ELF-1 (cell line): ENCODE data around the gene ESF1.
"Not testable (repeated sequence)": the region's sequence is repeated elsewhere in the genome, so short reads cannot be mapped to it uniquely, and the experiment has no call there.

ENCODE experiments used
- DNase-seq: peaks from one replicate; pipeline ENCODE4 v3.0.0-alpha.2; 2016; ENCODE audit warnings: low read depth, low spot score

ESF1 gene

DNA sequence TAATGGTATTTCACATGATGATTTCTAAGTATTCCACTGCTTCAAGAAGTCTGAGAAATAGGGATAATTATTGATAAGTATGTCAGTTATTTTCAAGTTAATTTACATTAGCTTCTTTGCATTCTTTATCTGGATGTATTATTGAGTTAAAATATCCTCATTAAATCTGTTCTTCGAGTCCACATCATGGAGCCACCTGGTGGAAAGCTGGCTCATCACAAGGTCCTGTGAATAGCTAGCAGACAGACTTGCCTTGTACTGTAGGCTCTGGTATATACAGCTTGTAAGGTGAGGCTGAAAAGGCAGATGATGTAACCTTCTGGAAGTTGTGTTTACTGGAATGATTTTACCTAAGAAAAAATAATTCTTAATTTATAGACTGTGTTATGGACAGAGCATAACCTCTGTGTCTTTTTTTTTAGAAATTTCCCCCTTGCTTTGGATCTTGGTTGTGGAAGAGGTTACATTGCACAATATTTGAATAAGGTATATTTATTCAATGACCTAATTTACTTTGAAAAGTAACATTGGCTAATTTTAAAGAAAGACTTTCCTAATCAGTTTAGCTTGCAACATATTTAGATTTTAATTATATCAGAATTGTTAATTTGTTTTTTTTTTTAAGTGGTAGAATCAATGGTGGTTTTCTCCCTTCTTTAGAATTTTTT, 3.6 kb upstream of the ESF1 start:
- peak; percentile 24 for DNase-seq

DNA sequence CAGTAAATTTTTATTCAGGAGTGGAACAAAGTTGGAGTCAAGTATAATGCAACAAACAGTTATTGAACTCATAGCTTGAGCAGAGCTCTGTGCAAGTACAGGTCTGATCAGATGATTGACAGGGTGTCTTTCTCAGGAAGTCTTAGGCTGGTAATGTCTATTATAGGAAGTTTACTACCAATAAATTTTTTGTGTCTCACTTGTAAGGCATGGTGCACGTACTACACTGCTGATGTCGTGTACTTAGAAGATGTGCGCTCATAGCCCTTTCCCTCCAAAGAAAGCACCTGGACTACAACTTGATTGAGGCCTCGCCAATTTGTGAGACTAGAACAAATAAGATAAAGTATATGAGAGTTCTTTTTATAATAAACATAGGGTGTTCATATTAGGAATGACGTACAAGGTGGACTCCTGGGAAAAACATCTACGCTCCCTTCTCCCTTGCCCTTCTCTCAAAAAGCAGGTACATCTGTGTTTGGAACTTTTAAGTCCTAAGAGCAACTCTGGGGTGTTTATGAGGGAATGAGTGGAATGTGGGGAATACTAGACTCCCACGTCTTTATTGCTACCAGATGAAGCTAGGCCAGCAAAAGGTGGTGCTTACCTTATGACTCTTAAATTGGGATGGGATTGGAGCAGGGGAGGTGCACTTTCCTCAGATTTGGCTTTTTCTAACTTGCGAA, 1.6 kb upstream of the ESF1 start:
- no peak for DNase-seq

DNA sequence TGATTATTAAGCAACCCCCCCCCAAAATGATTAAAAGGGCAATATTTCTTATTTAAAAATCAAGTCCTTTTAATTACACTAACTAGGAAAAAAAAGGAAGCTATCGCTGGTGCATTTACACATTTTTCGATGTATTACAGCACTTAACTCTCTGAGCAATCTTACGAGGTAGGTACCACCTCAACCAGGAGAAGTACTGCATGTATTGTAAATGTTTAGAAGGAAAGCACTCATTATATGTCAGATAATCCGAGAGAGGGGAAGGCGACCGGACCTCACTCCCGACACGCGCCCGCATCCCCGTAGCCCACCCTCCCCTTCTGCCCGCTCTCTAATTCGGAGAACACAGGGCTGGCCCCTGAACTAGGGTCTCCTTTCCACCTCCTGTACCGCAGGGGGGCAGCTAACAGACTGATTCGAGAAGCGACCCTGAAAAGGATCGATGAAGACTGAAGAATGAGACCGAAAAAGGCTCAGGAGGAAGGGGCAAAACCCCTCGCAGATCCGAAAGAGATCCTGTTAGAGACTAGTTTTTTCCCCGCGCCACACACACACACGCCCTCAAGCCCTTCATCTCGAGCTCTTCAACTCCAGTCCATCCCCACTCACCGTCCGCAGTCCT, 337 bp downstream of the ESF1 start:
- no peak for DNase-seq

DNA sequence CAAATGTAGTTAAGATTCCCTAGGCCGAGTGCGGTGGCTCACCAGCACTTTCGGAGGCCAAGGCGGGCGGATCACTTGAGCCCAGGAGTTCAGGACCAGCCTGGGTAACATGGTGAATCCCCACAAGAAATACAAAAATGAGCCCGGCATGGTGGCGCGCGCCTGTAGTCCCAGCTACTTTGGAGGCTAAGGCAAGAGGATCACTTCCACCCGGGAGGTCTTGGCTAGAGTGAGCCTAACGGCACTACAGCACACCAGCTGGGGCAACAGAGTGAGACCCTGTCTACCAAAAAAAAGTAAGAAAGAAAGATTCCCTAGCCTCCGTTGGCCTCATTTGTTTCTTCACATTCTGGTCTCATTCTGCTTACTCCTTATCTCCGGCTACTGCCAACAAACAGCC, 1.2 kb downstream of the ESF1 start:
- DNase-seq, result peak; percentile 11

- no peak for DNase-seq
Measured at GRCh38 chr20:13778827-13779226, 5.9 kb downstream of the ESF1 start.

- DNase-seq, result no peak
Measured at GRCh38 chr20:13777171-13777601, 7.5 kb downstream of the ESF1 start.

GRCh38 chr20:13775867-13776266, 8.9 kb downstream of the ESF1 start:
- no peak for DNase-seq

DNA sequence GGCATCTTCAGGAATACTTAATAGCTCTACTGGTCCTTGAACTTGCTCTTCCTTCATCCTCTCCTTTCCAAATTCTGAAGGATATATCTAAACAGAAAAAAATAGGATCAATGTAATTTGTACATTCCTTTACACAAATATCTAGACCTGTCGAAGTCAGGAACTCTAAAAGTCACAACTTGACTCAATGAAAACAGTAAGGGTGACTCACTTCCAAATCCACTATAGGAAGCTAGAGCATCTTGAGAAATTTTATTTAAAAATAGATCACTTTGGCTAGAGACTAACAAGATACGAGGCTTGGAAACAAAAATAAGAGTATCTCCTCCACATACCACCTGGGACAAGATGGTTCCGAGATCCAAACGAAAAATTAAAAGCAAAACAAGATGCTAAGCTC, 12.2 kb downstream of the ESF1 start:
- DNase-seq, result no peak

- no peak for DNase-seq
Measured at GRCh38 chr20:13771853-13772453, 12.8 kb downstream of the ESF1 start.

GRCh38 chr20:13770141-13770540, 14.6 kb downstream of the ESF1 start:
- DNase-seq, result no peak

DNA sequence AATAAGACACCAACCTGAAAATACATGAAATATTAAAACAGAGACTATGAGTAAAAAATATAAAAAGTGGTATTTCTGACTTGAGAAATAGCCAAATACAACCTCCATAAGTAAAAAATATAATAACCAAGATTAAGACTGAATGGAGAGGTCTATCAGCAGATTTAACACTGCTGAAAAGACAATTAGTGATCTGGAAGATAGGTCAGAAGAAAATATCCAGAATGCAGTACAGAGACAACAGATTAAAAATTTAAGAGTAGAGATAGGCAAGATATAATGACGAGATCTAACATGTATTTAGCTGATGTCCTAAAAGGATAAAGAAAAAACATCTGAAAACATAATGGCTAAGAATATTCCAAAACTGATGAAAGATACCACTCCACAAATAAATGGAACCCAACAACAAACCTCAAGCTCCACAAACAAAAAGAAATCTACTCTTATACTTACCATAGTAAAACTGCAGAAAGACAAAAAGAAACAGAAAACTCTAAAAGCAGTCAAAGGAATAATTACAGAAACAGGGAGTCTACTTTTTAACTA, 18.8 kb downstream of the ESF1 start:
- DNase-seq, result no peak

DNA sequence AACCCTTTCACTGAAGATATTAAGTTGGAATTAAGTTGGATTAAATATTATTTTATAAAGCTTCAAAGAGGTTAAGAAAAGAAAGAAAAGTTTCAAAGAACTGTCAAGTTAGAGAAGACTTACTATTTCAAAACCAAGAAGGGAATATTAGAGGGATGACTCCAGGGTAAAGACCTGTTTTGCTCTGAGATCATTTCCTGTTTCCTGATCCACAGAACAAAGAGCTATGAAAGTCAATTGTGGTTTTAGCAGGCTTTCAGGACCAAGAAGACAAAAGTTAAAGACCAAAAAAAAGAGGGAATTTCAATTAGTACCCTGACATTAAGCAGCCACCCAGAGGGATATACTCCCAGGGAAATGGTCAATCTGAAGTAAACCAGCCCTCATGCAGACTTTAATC, 19.4 kb downstream of the ESF1 start:
- DNase-seq, result no peak

GRCh38 chr20:13760451-13760946, 24.2 kb downstream of the ESF1 start:
- DNase-seq, result not testable (repeated sequence)

GRCh38 chr20:13758884-13759283, 25.8 kb downstream of the ESF1 start:
- no peak for DNase-seq

GRCh38 chr20:13756551-13756950, 28.2 kb downstream of the ESF1 start:
- DNase-seq, result no peak

GRCh38 chr20:13755809-13756208, 28.9 kb downstream of the ESF1 start:
- no peak for DNase-seq

GRCh38 chr20:13753436-13754036, 31.2 kb downstream of the ESF1 start:
- no peak for DNase-seq

DNA sequence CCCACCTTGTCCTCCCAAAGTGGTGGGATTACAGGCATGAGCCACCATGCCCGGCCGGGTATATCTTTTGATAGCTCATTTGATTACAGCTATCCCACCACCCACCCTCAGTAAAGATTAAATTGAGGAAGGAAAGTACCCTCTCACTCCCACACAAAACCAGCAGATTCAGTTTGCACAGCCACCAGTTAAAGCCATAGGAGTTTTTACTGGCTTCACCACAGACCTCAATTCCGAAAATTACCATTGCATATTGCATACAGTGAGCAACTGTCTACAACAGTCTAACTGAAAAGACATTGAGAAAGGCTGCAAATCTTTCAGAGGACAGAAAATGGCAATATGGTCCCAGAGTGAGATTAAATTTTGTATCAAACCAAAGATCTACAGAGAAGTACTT, 34.9 kb downstream of the ESF1 start:
- no peak for DNase-seq

DNA sequence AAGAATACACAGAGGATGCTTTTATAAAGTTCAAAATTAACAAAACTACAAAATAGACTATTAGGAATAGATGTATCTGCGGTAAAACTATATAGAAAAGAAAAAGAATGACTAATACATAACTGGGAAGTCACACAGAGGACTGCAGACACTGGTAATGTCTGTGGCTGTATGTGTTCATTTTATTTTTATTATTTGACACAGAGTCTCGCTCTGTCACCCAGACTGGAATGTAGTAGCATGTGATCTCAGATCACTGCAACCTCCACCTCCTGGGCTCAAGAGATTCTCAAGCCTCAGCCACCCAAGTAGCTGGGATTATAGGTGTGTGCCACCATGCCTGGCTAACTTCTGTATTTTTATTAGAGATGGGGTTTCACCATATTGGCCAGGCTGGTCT, 38.9 kb downstream of the ESF1 start:
- no peak for DNase-seq

GRCh38 chr20:13744352-13744751, 40.4 kb downstream of the ESF1 start:
- DNase-seq, result no peak

- no peak for DNase-seq
Measured at GRCh38 chr20:13741879-13742278, 42.8 kb downstream of the ESF1 start.
